Astrocyte (in vitro differentiated cells and primary cell): ENCODE data around the gene SLAMF6. TPM values are rescaled to one million over a fixed set of nuclear protein-coding genes. Genes with fewer than 3 reads are reported as not detected.

Experiments used
- DNase-seq: peaks from one replicate; pipeline ENCODE4 v3.0.0-alpha.2; 2010; ENCODE audit warnings: low read depth
- FAIRE-seq: peaks from 2 replicates; lab custom pipeline; 2011; peaks lifted over from hg19 to GRCh38; lab: Jason Lieb, UNC
- H2AFZ ChIP-seq: 2 replicates; pipeline ENCODE4 v1.6.0; 2012; ENCODE audit warnings: low read depth, low read length, inconsistent platforms
- H3K27ac ChIP-seq: 2 replicates; pipeline ENCODE4 v1.5.1; 2011; ENCODE audit warnings: low read depth, low read length, inconsistent platforms
- H3K27me3 ChIP-seq: 2 replicates; pipeline ENCODE4 v1.6.0; 2011; ENCODE audit warnings: low read length, inconsistent platforms; ENCODE audit not compliant: insufficient read depth
- H3K36me3 ChIP-seq: 2 replicates; pipeline ENCODE4 v1.5.1; 2011; ENCODE audit warnings: low read length, inconsistent platforms; ENCODE audit not compliant: insufficient read depth
- H3K4me1 ChIP-seq: 2 replicates; pipeline ENCODE4 v1.5.1; 2011; ENCODE audit warnings: low read length, inconsistent platforms; ENCODE audit not compliant: insufficient read depth
- H3K4me2 ChIP-seq: 2 replicates; pipeline ENCODE4 v1.6.0; 2012; ENCODE audit warnings: low read length, inconsistent platforms
- H3K4me3 ChIP-seq: 2 replicates; pipeline ENCODE4 v1.5.1; 2011; ENCODE audit warnings: low read depth, mild to moderate bottlenecking, low read length, inconsistent platforms; ENCODE audit not compliant: insufficient read depth
- H3K79me2 ChIP-seq: 2 replicates; pipeline ENCODE4 v1.6.0; 2012; ENCODE audit warnings: mild to moderate bottlenecking, low read length, inconsistent platforms; ENCODE audit not compliant: insufficient read depth
- H3K9ac ChIP-seq: 2 replicates; pipeline ENCODE4 v1.6.0; 2012; ENCODE audit warnings: mild to moderate bottlenecking, low read length, inconsistent platforms
- H3K9me3 ChIP-seq: 2 replicates; pipeline ENCODE4 v1.5.1; 2012; ENCODE audit warnings: low read depth, mild to moderate bottlenecking, low read length, inconsistent platforms; ENCODE audit not compliant: insufficient read depth
- H4K20me1 ChIP-seq: 2 replicates; pipeline ENCODE4 v1.6.0; 2012; ENCODE audit warnings: low read length, inconsistent platforms; ENCODE audit not compliant: insufficient read depth
- H3K27ac Mint-ChIP-seq: one replicate; pipeline ENCODE4 v1.8.0; 2021; ENCODE audit warnings: mild to moderate bottlenecking, mixed read lengths; ENCODE audit not compliant: unreplicated experiment
- H3K27me3 Mint-ChIP-seq: one replicate; pipeline ENCODE4 v1.8.0; 2021; ENCODE audit warnings: low read depth, mixed read lengths; ENCODE audit not compliant: unreplicated experiment
- H3K36me3 Mint-ChIP-seq: one replicate; pipeline ENCODE4 v1.8.0; 2021; ENCODE audit warnings: low read depth, mixed read lengths; ENCODE audit not compliant: unreplicated experiment
- H3K4me1 Mint-ChIP-seq: one replicate; pipeline ENCODE4 v1.8.0; 2021; ENCODE audit warnings: low read depth, mixed read lengths; ENCODE audit not compliant: unreplicated experiment
- H3K4me3 Mint-ChIP-seq: one replicate; pipeline ENCODE4 v1.8.0; 2021; ENCODE audit warnings: mild to moderate bottlenecking, moderate library complexity, mixed read lengths; ENCODE audit not compliant: unreplicated experiment
- H3K9me3 Mint-ChIP-seq: one replicate; pipeline ENCODE4 v1.8.0; 2021; ENCODE audit warnings: mild to moderate bottlenecking, mixed read lengths; ENCODE audit not compliant: unreplicated experiment
- CTCF ChIP-seq: IDR thresholded peaks from 2 replicates; pipeline ENCODE4 v1.5.1; 2011; ENCODE audit warnings: low read depth, mild to moderate bottlenecking, inconsistent platforms, low read length, moderate library complexity; ENCODE audit not compliant: insufficient read depth
- EZH2 ChIP-seq: IDR thresholded peaks from 2 replicates; pipeline ENCODE4 v1.6.1; 2012; ENCODE audit warnings: mild to moderate bottlenecking, low read length, inconsistent platforms; ENCODE audit not compliant: insufficient read depth
- total RNA-seq: library from RNA; stranded (reverse); gene quantifications from 2 replicates; pipeline ENCODE4 v1.2.1, GENCODE V29; 2021

Gene SLAMF6
- total RNA-seq, 1 donor from 2014 or later: not detected

- no peaks in the 10 kb centered on the region for H3K36me3 Mint-ChIP-seq
- no peak for FAIRE-seq
- H2AFZ ChIP-seq: no peak overlapping the region
- no peak overlapping the region for H3K27ac Mint-ChIP-seq
- no peak overlapping the region for H3K4me2 ChIP-seq
- no peak overlapping the region for H3K9ac ChIP-seq
- H3K27ac ChIP-seq: no peak overlapping the region
- no peaks in the 10 kb centered on the region for H3K4me1 Mint-ChIP-seq
- H3K27me3 ChIP-seq: no peaks in the 10 kb centered on the region
- H3K79me2 ChIP-seq: no peaks in the 10 kb centered on the region
- H3K4me3 ChIP-seq: no peak overlapping the region
- no peaks in the 10 kb centered on the region for H3K36me3 ChIP-seq
- H4K20me1 ChIP-seq: no peaks in the 10 kb centered on the region
- no peaks in the 10 kb centered on the region for H3K4me1 ChIP-seq
- H3K4me3 Mint-ChIP-seq: no peak overlapping the region
- no peak for DNase-seq
- H3K9me3 ChIP-seq: peaks cover 3% of the 10 kb centered on the region
- H3K27me3 Mint-ChIP-seq: no peaks in the 10 kb centered on the region
- no peak for TF ChIP-seq EZH2
- no peak for TF ChIP-seq CTCF
- H3K9me3 Mint-ChIP-seq: peaks cover 10% of the 10 kb centered on the region
Observed at GRCh38 chr1:160558660-160559380, 35.8 kb upstream of the SLAMF6 start.

GRCh38 chr1:160553778-160554177, 30.7 kb upstream of the SLAMF6 start:
- FAIRE-seq: no peak
- Mint-ChIP-seq H3K27me3 (peaks cover 13% of the 10 kb centered on the region), H3K9me3 (no peaks in the 10 kb centered on the region), H3K27ac (no peak overlapping the region), H3K4me1 (no peaks in the 10 kb centered on the region), H3K36me3 (no peaks in the 10 kb centered on the region), H3K4me3 (no peak overlapping the region)
- no peaks in the 10 kb centered on the region for H3K27me3 ChIP-seq
- H2AFZ ChIP-seq: no peak overlapping the region
- TF ChIP-seq EZH2 (no peak), CTCF (no peak)
- H3K9ac ChIP-seq: no peak overlapping the region
- H3K4me2 ChIP-seq: no peak overlapping the region
- no peaks in the 10 kb centered on the region for H3K9me3 ChIP-seq
- DNase-seq: no peak
- no peaks in the 10 kb centered on the region for H4K20me1 ChIP-seq
- no peaks in the 10 kb centered on the region for H3K4me1 ChIP-seq
- H3K79me2 ChIP-seq: no peaks in the 10 kb centered on the region
- H3K4me3 ChIP-seq: no peak overlapping the region
- H3K27ac ChIP-seq: no peak overlapping the region
- no peaks in the 10 kb centered on the region for H3K36me3 ChIP-seq

GRCh38 chr1:160552425-160552824, 29.4 kb upstream of the SLAMF6 start:
- no peak overlapping the region for H3K27ac Mint-ChIP-seq
- H2AFZ ChIP-seq: no peak overlapping the region

More at GRCh38 chr1:160552425-160552824, 29.4 kb upstream of the SLAMF6 start:
- no peaks in the 10 kb centered on the region for H3K4me1 Mint-ChIP-seq
- no peaks in the 10 kb centered on the region for H3K4me1 ChIP-seq
- H3K4me3 Mint-ChIP-seq: no peak overlapping the region
- DNase-seq: no peak
- no peak overlapping the region for H3K4me3 ChIP-seq
- no peaks in the 10 kb centered on the region for H4K20me1 ChIP-seq
- no peaks in the 10 kb centered on the region for H3K9me3 Mint-ChIP-seq
- H3K36me3 ChIP-seq: no peaks in the 10 kb centered on the region
- no peak overlapping the region for H3K27ac ChIP-seq
- H3K36me3 Mint-ChIP-seq: no peaks in the 10 kb centered on the region
- H3K4me2 ChIP-seq: no peak overlapping the region
- TF ChIP-seq CTCF (no peak), EZH2 (no peak)
- peaks cover 15% of the 10 kb centered on the region for H3K27me3 Mint-ChIP-seq
- H3K9ac ChIP-seq: no peak overlapping the region
- H3K27me3 ChIP-seq: no peaks in the 10 kb centered on the region
- no peak for FAIRE-seq
- no peaks in the 10 kb centered on the region for H3K9me3 ChIP-seq
- H3K79me2 ChIP-seq: no peaks in the 10 kb centered on the region
